H1 (cell line): ENCODE data around the gene SHISA9. TPM values are rescaled to one million over a fixed set of nuclear protein-coding genes. Genes with fewer than 3 reads are reported as not detected.
A peak's percentile ranks its signal among the peaks of the same experiment; 100 is the strongest.

ENCODE experiments used
- CTCF ChIA-PET: fragments of 300-600 bp; sonication (Branson Sonifier 250); formaldehyde crosslinking; loops from one replicate; lab custom pipeline; 2021; ENCODE audit not compliant: partially characterized antibody; lab: Charles Lee
- POLR2A ChIA-PET: fragments of 300-600 bp; sonication (Branson Sonifier 250); formaldehyde crosslinking; loops from one replicate; lab custom pipeline; 2021; ENCODE audit warnings: inconsistent platforms; ENCODE audit not compliant: partially characterized antibody; lab: Charles Lee
- DNase-seq, 2 experiments: peaks; one replicate each; pipeline versions ENCODE4 v3.0.0 to v3.0.0-alpha.2; 2010 to 2022; ENCODE audit warnings: low spot score in 2 of 2, low read depth in 1 of 2, mixed read lengths in 1 of 2
- FAIRE-seq: peaks from 2 replicates; lab custom pipeline; 2011; peaks lifted over from hg19 to GRCh38; lab: Jason Lieb, UNC
- H2AFZ ChIP-seq: 2 replicates; pipeline ENCODE4 v1.8.1; 2012; ENCODE audit warnings: low read length, inconsistent platforms
- H2AK5ac ChIP-seq: 2 replicates; pipeline ENCODE4 v1.6.1; 2013; ENCODE audit warnings: low read depth, low read length
- H2BK120ac ChIP-seq: replicated peaks from 2 replicates; pipeline ENCODE3; 2013; ENCODE audit warnings: low read depth, low read length, inconsistent platforms
- H2BK12ac ChIP-seq: 2 replicates; pipeline ENCODE4 v1.6.1; 2013; ENCODE audit warnings: low read depth, low read length
- H2BK15ac ChIP-seq: 2 replicates; pipeline ENCODE4 v1.6.1; 2013; ENCODE audit warnings: low read length
- H2BK20ac ChIP-seq: 2 replicates; pipeline ENCODE4 v1.6.1; 2013; ENCODE audit warnings: low read length
- H2BK5ac ChIP-seq: 2 replicates; pipeline ENCODE4 v1.6.1; 2013; ENCODE audit warnings: low read depth, low read length
- H3K14ac ChIP-seq: 2 replicates; pipeline ENCODE4 v1.6.1; 2013; ENCODE audit warnings: inconsistent platforms; ENCODE audit not compliant: insufficient read length
- H3K18ac ChIP-seq: 2 replicates; pipeline ENCODE4 v1.6.1; 2013; ENCODE audit warnings: low read length; ENCODE audit errors: extremely low read depth
- H3K23ac ChIP-seq: 2 replicates; pipeline ENCODE4 v1.6.1; 2013; ENCODE audit warnings: inconsistent platforms; ENCODE audit not compliant: insufficient read length
- H3K23me2 ChIP-seq: 2 replicates; pipeline ENCODE4 v1.6.1; 2013; ENCODE audit warnings: low read depth, low read length
- H3K27ac ChIP-seq: 2 replicates; pipeline ENCODE4 v1.6.1; 2011; ENCODE audit warnings: low read depth, low read length, inconsistent platforms
- H3K27me3 ChIP-seq, 4 experiments: replicated peaks in 1 of 4; 1 replicate in 1 of 4; 2 replicates in 3 of 4; pipeline versions ENCODE4 v1.6.1 to v1.8.1; 2011 to 2013; ENCODE audit warnings: low read length in 3 of 4, mild to moderate bottlenecking in 3 of 4, inconsistent platforms in 2 of 4, mixed read lengths in 2 of 4, moderate library complexity in 1 of 4; ENCODE audit not compliant: control insufficient read depth in 3 of 4, insufficient read depth in 3 of 4; ENCODE audit errors: extremely low read depth in 1 of 4
- H3K36me3 ChIP-seq, 4 experiments: 2 replicates each; pipeline versions ENCODE4 v1.6.1 to v1.8.1; 2011 to 2013; ENCODE audit warnings: mild to moderate bottlenecking in 4 of 4, low read length in 3 of 4, moderate library complexity in 2 of 4, control low read depth in 1 of 4, inconsistent platforms in 1 of 4; ENCODE audit not compliant: insufficient read depth in 4 of 4, control insufficient read depth in 2 of 4
- H3K4ac ChIP-seq: replicated peaks from 2 replicates; pipeline ENCODE3; 2013; ENCODE audit warnings: low read length, low read depth, mixed read lengths, inconsistent platforms; ENCODE audit not compliant: insufficient read length
- H3K4me1 ChIP-seq, 4 experiments: replicated peaks in 1 of 4; 1 replicate in 1 of 4; 2 replicates in 3 of 4; pipeline versions ENCODE4 v1.6.1 to v1.8.1; 2011 to 2013; ENCODE audit warnings: low read length in 3 of 4, inconsistent platforms in 2 of 4, mixed read lengths in 1 of 4; ENCODE audit not compliant: insufficient read depth in 4 of 4, control insufficient read depth in 3 of 4
- H3K4me2 ChIP-seq, 2 experiments: 2 replicates each; pipeline versions ENCODE4 v1.6.1 to v1.8.1; 2011 to 2013; ENCODE audit warnings: low read depth in 2 of 2, low read length in 2 of 2, control low read depth in 1 of 2, inconsistent platforms in 1 of 2, mild to moderate bottlenecking in 1 of 2; ENCODE audit not compliant: insufficient read depth in 1 of 2
- H3K4me3 ChIP-seq, 4 experiments: fragments of 200-600, 300-600 bp in 1 of 4; sonication (generic), shearing (Covaris generic), sonication (Bioruptor Twin) in 1 of 4; 2 replicates each; pipeline versions ENCODE4 v1.5.1 to v1.8.1; 2011 to 2016; ENCODE audit warnings: low read length in 4 of 4, low read depth in 3 of 4, control low read depth in 2 of 4, inconsistent platforms in 2 of 4, mild to moderate bottlenecking in 2 of 4, mixed read lengths in 1 of 4, moderate library complexity in 1 of 4; ENCODE audit not compliant: insufficient read depth in 2 of 4; ENCODE audit errors: extremely low read depth in 1 of 4
- H3K56ac ChIP-seq: replicated peaks from 2 replicates; pipeline ENCODE3; 2013; ENCODE audit warnings: low read depth, mild to moderate bottlenecking, mixed read lengths, low read length, inconsistent platforms; ENCODE audit not compliant: insufficient read length
- H3K79me1 ChIP-seq: 2 replicates; pipeline ENCODE4 v1.6.1; 2013; ENCODE audit warnings: low read depth, low read length, control low read depth
- H3K79me2 ChIP-seq, 2 experiments: 2 replicates each; pipeline versions ENCODE4 v1.6.1 to v1.8.1; 2012 to 2013; ENCODE audit warnings: low read length in 2 of 2, mild to moderate bottlenecking in 2 of 2, inconsistent platforms in 1 of 2; ENCODE audit not compliant: insufficient read depth in 2 of 2, control insufficient read depth in 1 of 2
- H3K9ac ChIP-seq, 4 experiments: replicated peaks in 1 of 4; 1 replicate in 1 of 4; 2 replicates in 3 of 4; pipeline versions ENCODE4 v1.6.1 to v1.8.1; 2011 to 2013; ENCODE audit warnings: low read depth in 3 of 4, low read length in 3 of 4, control low read depth in 2 of 4, mild to moderate bottlenecking in 2 of 4, moderate library complexity in 2 of 4, inconsistent platforms in 1 of 4; ENCODE audit errors: extremely low read depth in 1 of 4
- H3K9me3 ChIP-seq, 2 experiments: 2 replicates each; pipeline versions ENCODE4 v1.6.1 to v1.8.1; 2012 to 2013; ENCODE audit warnings: mild to moderate bottlenecking in 2 of 2, moderate library complexity in 2 of 2, control low read depth in 1 of 2, inconsistent platforms in 1 of 2, low read depth in 1 of 2, low read length in 1 of 2, mixed read lengths in 1 of 2; ENCODE audit not compliant: insufficient read depth in 2 of 2
- H4K20me1 ChIP-seq, 2 experiments: replicated peaks in 1 of 2; 2 replicates each; pipeline versions ENCODE3 to v1.8.1; 2011 to 2013; ENCODE audit warnings: inconsistent platforms in 2 of 2, low read length in 2 of 2, mild to moderate bottlenecking in 1 of 2; ENCODE audit not compliant: insufficient read depth in 2 of 2, control insufficient read depth in 1 of 2
- H4K5ac ChIP-seq: 2 replicates; pipeline ENCODE4 v1.6.1; 2013; ENCODE audit warnings: low read length, low read depth, mixed read lengths, inconsistent platforms; ENCODE audit not compliant: insufficient read length
- H4K8ac ChIP-seq: 2 replicates; pipeline ENCODE4 v1.8.0; 2013; ENCODE audit warnings: mild to moderate bottlenecking, moderate library complexity, low read length, inconsistent platforms; ENCODE audit not compliant: insufficient read depth; ENCODE audit errors: extremely low read depth
- H4K91ac ChIP-seq: replicated peaks from 2 replicates; pipeline ENCODE3; 2013; ENCODE audit warnings: low read length, mixed read lengths, inconsistent platforms; ENCODE audit not compliant: insufficient read length
- ATF2 ChIP-seq: IDR thresholded peaks from 2 replicates; pipeline ENCODE4 v1.6.1; 2012; ENCODE audit warnings: low read length, inconsistent platforms
- CHD1 ChIP-seq: IDR thresholded peaks from 2 replicates; pipeline ENCODE4 v1.6.1; 2012; ENCODE audit warnings: low read depth, low read length, improper control_type of control experiment
- EZH2 ChIP-seq: fragments of 200-600 bp; sonication (generic); IDR thresholded peaks from 2 replicates; pipeline ENCODE4 v1.7.1; 2012; ENCODE audit warnings: low read depth, mild to moderate bottlenecking, moderate library complexity, low read length, inconsistent platforms; ENCODE audit not compliant: severe bottlenecking
- HDAC6 ChIP-seq: IDR thresholded peaks from one replicate; pipeline ENCODE4 v1.7.1; 2012; ENCODE audit warnings: low read depth, mild to moderate bottlenecking, inconsistent platforms, low read length, moderate library complexity
- JUN ChIP-seq: IDR thresholded peaks from 2 replicates; pipeline ENCODE4 v1.6.1; 2011; ENCODE audit warnings: low read depth, mild to moderate bottlenecking, improper control_type of control experiment, low read length
- JUND ChIP-seq: IDR thresholded peaks from 2 replicates; pipeline ENCODE4 v1.6.1; 2011; ENCODE audit warnings: mild to moderate bottlenecking, improper control_type of control experiment, low read length
- NANOG ChIP-seq: IDR thresholded peaks from 2 replicates; pipeline ENCODE4 v1.6.1; 2011; ENCODE audit warnings: low read length, low read depth, mild to moderate bottlenecking, inconsistent platforms; ENCODE audit not compliant: insufficient read depth, poor library complexity, severe bottlenecking
- SIX5 ChIP-seq: IDR thresholded peaks from 2 replicates; pipeline ENCODE4 v1.6.1; 2011; ENCODE audit warnings: mild to moderate bottlenecking, low read depth, low read length
- ZNF274 ChIP-seq: IDR thresholded peaks from 2 replicates; pipeline ENCODE4 v1.7.0; 2012; ENCODE audit warnings: low read length, borderline replicate concordance; ENCODE audit errors: extremely low read depth
- WGBS, 2 experiments: shearing (Covaris generic) in 1 of 2; methylation state at CpG; one replicate each; pipeline versions ENCODE4 v1.1.6 to v1.1.7; 2013 to 2015; ENCODE audit warnings: low lambda C conversion rate in 2 of 2, mixed read lengths in 2 of 2, inconsistent platforms in 1 of 2, low coverage in 1 of 2, missing lambda C conversion rate in 1 of 2; ENCODE audit not compliant: insufficient replicate concordance in 2 of 2, insufficient coverage in 1 of 2, insufficient read length in 1 of 2; ENCODE audit errors: extremely low coverage in 1 of 2, missing lambda C conversion rate in 1 of 2; 5-methylcytosine and 5-hydroxymethylcytosine counted together
- polyA plus RNA-seq, 7 experiments: library from polyadenylated mRNA; depleted of rRNA in 3 of 7; stranded (reverse) in 5 of 7; unstranded in 2 of 7; fragments of >200 nt in 5 of 7; fragments of 200-250 nt in 2 of 7; gene quantifications; 1 replicate in 5 of 7; 2 replicates in 1 of 7; 4 replicates in 1 of 7; pipeline versions ENCODE4 v1.2.1 to v1.2.3, GENCODE V29; 2011 to 2013; ENCODE audit warnings: missing spikeins in 2 of 7, mixed read lengths in 2 of 7
- total RNA-seq: library from RNA; stranded (reverse); fragmentation: NEBNext Ultra II Directional; extraction: Animal tissue kit (Norgen Biotek cat#: 25700); gene quantifications from 2 replicates; pipeline ENCODE4 v1.2.1, GENCODE V29; 2021

Gene SHISA9
- total and polyA plus RNA-seq, 2 of the 8 experiments (the other 6 are each of a cell fraction or from before 2014, with no cell fraction given), result 25.6 to 39.8 TPM

- Histone ChIP-seq H3K18ac (no peak overlapping the region), H2BK12ac (peak overlapping the region; percentile 71; the same call in 1 of the 2 replicates), H3K4me2 (peak overlapping the region; percentile 28 to 37; a peak in 3 of 4 replicates), H3K79me1 (no peaks in the 10 kb centered on the region), H4K20me1 (no peaks in the 10 kb centered on the region), H3K23me2 (no peaks in the 10 kb centered on the region; the same call in 1 of the 2 replicates), H2BK15ac (0 out of 2 replicates have a peak overlapping the region, but pooled peaks have one; percentile 14), H4K91ac (no peak overlapping the region), H3K4me3 (no peak overlapping the region), H3K9ac (no peak overlapping the region), H3K79me2 (peaks cover 0 to 32% of the 10 kb centered on the region in 2 experiments; a peak in 2 of 4 replicates), H3K56ac (no peak overlapping the region), H2BK20ac (no peak overlapping the region), H4K5ac (no peak overlapping the region), H3K27ac (peak overlapping the region; percentile 20; the same call in 1 of the 2 replicates), H3K9me3 (peaks cover 0 to 6% of the 10 kb centered on the region in 2 experiments; a peak in 2 of 4 replicates), H3K36me3 (no peaks in the 10 kb centered on the region), H2BK5ac (peak overlapping the region; percentile 71), H2AK5ac (no peak overlapping the region), H3K4ac (no peak overlapping the region), H4K8ac (no peak overlapping the region), H3K4me1 (peaks cover 0 to 7% (median 5%) of the 10 kb centered on the region in 4 experiments; a peak in 4 of 7 replicates), H3K23ac (no peak overlapping the region), H2AFZ (no peak overlapping the region), H3K14ac (no peak overlapping the region), H3K27me3 (no peaks in the 10 kb centered on the region), H2BK120ac (no peak overlapping the region)
- ChIA-PET CTCF (interaction anchor here (0.6 to 1.3 kb wide), 3 partner anchors 10 to 755 kb away, joined by 3 to 4 read pairs (median 4); no protein-coding TSS in a partner anchor), POLR2A (interaction anchor here (0.6 to 2.5 kb wide), 3 partner anchors 9 to 786 kb away, joined by 3 to 12 read pairs (median 8); no protein-coding TSS in a partner anchor)
- DNase-seq (peak in 1 of 2 experiments; percentile 43), FAIRE-seq (peak; percentile 71)
- 44% methylated on average over 7 of the region's 7 CpGs; no CpG with 5 or more reads in 1 of the 2 experiments for WGBS, 2 experiments
- TF ChIP-seq EZH2 (no peak), ZNF274 (no peak), JUN (peak; percentile 88), NANOG (no peak), CHD1 (no peak), SIX5 (no peak), JUND (peak; percentile 92), HDAC6 (no peak), ATF2 (no peak)
These were observed 208.9 kb downstream of the SHISA9 start for GRCh38 chr16:13110124-13110796.
